IPS DF 6.9 (cell line): ENCODE results near the gene SUSD4.

Experiments used
- DNase-seq: peaks from one replicate; pipeline ENCODE4 v3.0.0-alpha.2; 2013; ENCODE audit warnings: low read depth, low spot score
- H3K27ac ChIP-seq: one replicate; pipeline ENCODE4 v1.5.1; 2013; ENCODE audit warnings: low read length, control low read depth
- H3K27me3 ChIP-seq: 2 replicates; pipeline ENCODE4 v1.6.1; 2013; ENCODE audit warnings: mild to moderate bottlenecking, low read length; ENCODE audit not compliant: control insufficient read depth, insufficient read depth
- H3K36me3 ChIP-seq: 2 replicates; pipeline ENCODE4 v1.6.1; 2013; ENCODE audit warnings: low read length; ENCODE audit not compliant: control insufficient read depth, insufficient read depth
- H3K4me1 ChIP-seq: 2 replicates; pipeline ENCODE4 v1.6.1; 2013; ENCODE audit warnings: low read length; ENCODE audit not compliant: control insufficient read depth, insufficient read depth
- H3K4me3 ChIP-seq: 2 replicates; pipeline ENCODE4 v1.5.1; 2013; ENCODE audit warnings: mild to moderate bottlenecking, low read length
- H3K9me3 ChIP-seq: 2 replicates; pipeline ENCODE4 v1.6.1; 2013; ENCODE audit warnings: low read length, inconsistent platforms; ENCODE audit not compliant: control insufficient read depth, insufficient read depth
- WGBS: extraction: QIAGEN DNeasy Blood & Tissue Kit; methylation state at CpG from one replicate; pipeline ENCODE4 v1.1.7; 2013; ENCODE audit warnings: mixed read lengths, missing lambda C conversion rate; ENCODE audit not compliant: insufficient read length, insufficient coverage; 5-methylcytosine and 5-hydroxymethylcytosine counted together

The SUSD4 gene

DNA sequence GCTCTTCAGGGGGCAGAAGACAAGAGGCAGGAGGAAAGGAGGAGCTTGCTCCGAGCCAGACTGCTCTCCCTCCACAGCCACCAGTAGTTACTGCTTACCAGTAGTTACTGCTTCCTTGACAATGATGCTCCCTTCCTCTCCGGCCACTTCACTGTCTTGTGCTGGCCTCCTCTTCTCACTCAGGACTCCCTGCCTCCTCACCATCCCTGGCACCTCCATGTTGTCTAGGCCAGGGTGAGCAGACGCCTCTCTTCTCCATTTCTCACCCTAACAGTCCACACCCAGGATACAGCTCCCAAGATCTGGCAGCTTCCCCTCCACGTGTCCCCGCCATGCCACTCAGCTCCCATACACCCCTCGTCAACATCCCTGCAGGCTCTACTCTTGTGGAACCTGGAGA, 138.5 kb downstream of the SUSD4 start:
- no peak for DNase-seq
- Histone ChIP-seq H3K36me3 (no peaks in the 10 kb centered on the region), H3K9me3 (no peaks in the 10 kb centered on the region), H3K4me3 (no peak overlapping the region), H3K4me1 (no peaks in the 10 kb centered on the region), H3K27me3 (no peaks in the 10 kb centered on the region), H3K27ac (no peak overlapping the region)
- WGBS: no CpG with 5 or more reads among the region's 6 CpGs

DNA sequence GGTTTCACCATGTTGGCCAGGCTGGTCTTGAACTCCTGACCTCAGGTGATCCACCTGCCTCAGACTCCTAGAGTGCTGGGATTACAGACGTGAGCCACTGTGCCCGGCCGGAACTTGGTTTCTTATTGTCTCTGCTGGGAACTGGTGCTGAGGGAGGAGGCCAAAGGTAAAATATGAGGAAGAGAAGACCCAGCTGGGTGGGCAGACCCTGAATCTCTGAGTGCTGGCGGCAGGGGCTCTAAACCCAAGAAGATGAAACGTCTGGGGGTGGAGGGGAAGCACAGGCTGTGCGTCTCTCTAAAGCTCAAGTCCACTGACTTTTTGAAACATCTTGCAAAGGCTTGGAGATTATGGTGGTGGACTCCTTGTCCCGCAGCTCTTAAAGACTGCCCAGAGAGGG, 138.9 kb downstream of the SUSD4 start:
- Histone ChIP-seq H3K27me3 (no peaks in the 10 kb centered on the region), H3K4me3 (no peak overlapping the region), H3K27ac (no peak overlapping the region), H3K4me1 (no peaks in the 10 kb centered on the region), H3K36me3 (no peaks in the 10 kb centered on the region), H3K9me3 (no peaks in the 10 kb centered on the region)
- no CpG with 5 or more reads among the region's 7 CpGs for WGBS
- DNase-seq: no peak

DNA sequence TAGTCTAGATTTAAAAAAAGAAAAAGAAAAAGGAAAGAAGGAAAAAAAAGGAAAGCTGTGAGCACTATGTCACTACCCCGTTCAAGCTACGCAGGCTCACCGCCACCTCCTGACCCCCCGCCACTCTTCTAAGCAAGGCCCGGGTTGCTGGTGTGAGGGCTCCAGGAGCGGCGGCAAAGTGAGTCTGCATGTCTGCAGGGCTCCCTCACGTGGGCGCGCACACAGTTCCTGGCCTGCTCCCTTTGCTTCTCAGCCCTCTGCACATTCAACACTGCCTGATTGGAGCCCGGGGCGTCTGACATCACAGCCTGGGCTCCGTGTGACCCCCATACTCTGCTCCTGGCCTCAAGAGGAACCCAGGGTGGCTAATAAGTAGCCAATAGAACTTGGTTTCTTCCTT, 139.5 kb downstream of the SUSD4 start:
- no CpG with 5 or more reads among the region's 13 CpGs for WGBS
- Histone ChIP-seq H3K4me1 (no peaks in the 10 kb centered on the region), H3K27me3 (no peaks in the 10 kb centered on the region), H3K36me3 (no peaks in the 10 kb centered on the region), H3K27ac (no peak overlapping the region), H3K9me3 (no peaks in the 10 kb centered on the region), H3K4me3 (no peak overlapping the region)
- DNase-seq: no peak

DNA sequence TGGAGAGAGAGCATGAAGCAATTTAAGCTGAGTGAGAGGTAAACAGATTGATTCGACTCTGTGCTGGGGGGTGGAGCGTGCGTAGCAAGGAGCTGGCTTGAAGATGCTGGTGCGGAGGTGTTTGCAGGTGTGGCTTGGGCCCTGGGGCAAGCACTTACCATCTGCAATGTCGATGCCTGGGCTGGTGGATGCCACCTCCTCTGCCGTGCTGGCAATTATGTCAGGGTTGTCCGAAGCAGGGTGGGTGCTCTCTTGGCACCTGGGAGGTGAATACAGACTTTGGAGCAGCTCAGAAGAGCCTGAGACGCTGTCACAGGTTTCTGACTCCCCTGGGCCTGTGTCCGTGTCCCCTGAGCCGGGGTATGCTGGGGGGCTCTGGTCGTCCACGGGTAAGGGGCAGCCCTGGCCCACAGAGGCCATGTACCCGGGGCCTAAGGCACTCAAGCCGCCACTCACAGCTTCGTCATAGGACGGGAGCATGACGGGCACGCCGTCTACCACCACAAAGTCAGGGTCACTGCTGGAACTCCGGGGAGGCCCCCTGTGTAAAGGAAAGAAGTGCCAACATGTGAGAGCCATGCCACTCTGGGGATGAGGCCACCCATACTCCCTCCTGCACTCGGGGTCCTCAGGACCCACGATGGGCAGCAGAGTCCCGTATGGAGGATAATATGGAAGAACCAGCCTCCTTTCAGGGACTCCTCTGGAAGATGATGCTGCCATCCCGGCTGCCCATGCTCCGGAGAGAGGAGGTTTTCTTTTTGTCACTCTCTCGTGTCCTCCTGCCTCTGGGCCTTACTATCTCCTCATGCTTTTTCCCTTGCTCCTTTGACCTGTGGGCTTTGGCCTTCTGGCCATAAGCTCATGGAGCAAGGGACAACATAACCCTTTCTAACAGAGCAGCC, 140.6 kb downstream of the SUSD4 start:
- DNase-seq: no peak
- Histone ChIP-seq H3K9me3 (no peaks in the 10 kb centered on the region), H3K4me3 (no peak overlapping the region), H3K27ac (no peak overlapping the region), H3K36me3 (no peaks in the 10 kb centered on the region), H3K4me1 (no peaks in the 10 kb centered on the region), H3K27me3 (no peaks in the 10 kb centered on the region)
- no CpG with 5 or more reads among the region's 26 CpGs for whole genome bisulfite sequencing

DNA sequence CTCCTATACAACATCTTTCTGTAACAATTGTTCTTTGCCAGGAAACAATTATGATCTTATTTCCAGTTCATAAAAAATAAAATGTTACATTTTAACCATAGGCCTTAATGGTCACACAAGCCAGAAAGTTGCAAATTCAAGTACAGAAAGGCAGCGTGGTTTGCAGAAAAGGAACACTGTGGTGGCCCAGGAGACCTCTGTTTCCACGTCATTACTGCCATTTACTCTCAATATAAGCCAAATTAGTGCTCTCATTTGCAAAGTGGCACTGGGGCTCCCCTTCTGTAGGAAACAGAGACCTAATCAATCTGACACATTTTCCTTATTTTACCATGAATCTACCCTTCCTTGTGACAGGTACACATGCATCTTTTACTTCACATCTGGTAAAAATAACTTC, 141.6 kb downstream of the SUSD4 start:
- Histone ChIP-seq H3K27me3 (no peaks in the 10 kb centered on the region), H3K27ac (no peak overlapping the region), H3K36me3 (no peaks in the 10 kb centered on the region), H3K9me3 (no peaks in the 10 kb centered on the region), H3K4me3 (no peak overlapping the region), H3K4me1 (no peaks in the 10 kb centered on the region)
- DNase-seq: no peak
- WGBS: no CpG with 5 or more reads among the region's 2 CpGs

DNA sequence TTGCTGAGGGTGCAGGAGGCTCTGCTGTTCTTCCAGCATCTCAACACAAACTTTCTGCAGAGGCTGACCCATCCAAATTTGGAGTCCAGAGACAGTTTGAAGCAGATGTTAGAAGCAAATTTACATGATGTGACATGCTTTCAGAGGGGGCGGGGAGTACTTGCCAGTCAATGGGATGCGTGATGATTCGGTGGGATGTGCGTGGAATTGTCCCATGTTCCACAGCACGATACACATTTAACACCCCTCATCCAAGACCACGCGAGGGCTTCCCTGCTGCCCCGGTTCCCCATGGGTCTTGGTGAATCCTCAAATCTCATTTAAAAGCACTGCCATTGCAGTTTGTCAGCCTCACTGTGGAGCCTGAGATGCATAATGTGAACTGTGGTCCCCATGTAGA, 142.3 kb downstream of the SUSD4 start:
- WGBS: no CpG with 5 or more reads among the region's 8 CpGs
- H3K4me1 ChIP-seq: no peaks in the 10 kb centered on the region

DNA sequence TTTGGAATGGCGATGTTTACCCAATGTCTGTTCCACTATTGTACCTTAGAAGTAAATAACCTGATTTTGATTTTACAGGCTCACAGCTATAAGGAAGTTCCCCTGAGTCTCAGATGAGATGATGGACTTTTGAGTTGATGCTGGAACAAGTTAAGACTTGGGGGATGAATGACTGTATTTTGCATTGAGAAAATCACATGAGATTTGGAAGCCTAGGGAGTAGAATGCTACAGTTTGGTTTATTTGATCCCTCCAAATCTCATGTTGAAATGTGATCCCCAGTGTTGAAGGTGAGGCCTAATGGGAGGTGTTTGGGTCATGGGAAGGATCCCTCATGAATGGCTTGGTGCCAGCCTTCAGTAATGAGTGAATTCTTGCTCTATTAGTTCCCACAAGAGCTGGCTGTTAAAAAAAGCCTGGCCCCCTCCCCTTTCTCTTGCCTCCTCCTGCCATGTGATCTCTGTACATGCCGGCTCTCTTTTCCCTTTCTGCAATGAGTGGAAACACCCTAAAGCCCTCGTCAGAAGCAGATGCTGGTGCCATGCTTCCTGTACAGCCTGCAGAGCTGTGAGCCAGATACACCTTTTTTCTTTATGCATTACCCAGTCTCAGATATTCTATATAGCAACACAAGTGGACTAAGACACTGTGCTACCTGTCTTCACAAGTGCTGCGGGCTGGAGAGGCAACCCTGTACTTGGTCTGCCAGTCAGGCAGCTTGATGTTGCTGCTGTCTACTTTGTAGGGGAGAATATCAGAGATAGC, 143.9 kb downstream of the SUSD4 start:
- no peak for DNase-seq
- Histone ChIP-seq H3K27ac (no peak overlapping the region), H3K4me1 (no peaks in the 10 kb centered on the region), H3K27me3 (no peaks in the 10 kb centered on the region), H3K36me3 (no peaks in the 10 kb centered on the region), H3K9me3 (no peaks in the 10 kb centered on the region), H3K4me3 (no peak overlapping the region)
- WGBS: no CpG with 5 or more reads among the region's 4 CpGs

More for the DNA sequence above, 142.3 kb downstream of the SUSD4 start:
- H3K9me3 ChIP-seq: no peaks in the 10 kb centered on the region
- no peak overlapping the region for H3K27ac ChIP-seq
- no peaks in the 10 kb centered on the region for H3K36me3 ChIP-seq
- H3K27me3 ChIP-seq: no peaks in the 10 kb centered on the region
- DNase-seq: no peak
- no peak overlapping the region for H3K4me3 ChIP-seq

DNA sequence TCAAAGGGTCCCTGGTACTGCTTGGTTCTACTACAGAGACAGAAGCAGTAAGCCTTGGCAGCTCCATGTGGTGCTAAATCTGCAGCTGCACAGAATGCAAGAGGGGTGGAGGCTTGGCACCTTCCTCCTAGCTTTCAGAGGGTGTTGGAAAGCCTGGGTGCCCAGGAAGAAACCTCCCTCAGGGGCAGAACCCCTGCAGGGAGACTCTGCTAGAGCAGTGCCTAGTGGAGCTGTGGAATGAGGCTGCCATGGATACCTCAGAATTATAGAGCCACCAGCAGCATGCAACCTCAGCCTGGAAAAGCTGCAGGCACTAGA, 144.7 kb downstream of the SUSD4 start:
- H3K36me3 ChIP-seq: no peaks in the 10 kb centered on the region
- H3K9me3 ChIP-seq: no peaks in the 10 kb centered on the region
- no peak for DNase-seq

DNA sequence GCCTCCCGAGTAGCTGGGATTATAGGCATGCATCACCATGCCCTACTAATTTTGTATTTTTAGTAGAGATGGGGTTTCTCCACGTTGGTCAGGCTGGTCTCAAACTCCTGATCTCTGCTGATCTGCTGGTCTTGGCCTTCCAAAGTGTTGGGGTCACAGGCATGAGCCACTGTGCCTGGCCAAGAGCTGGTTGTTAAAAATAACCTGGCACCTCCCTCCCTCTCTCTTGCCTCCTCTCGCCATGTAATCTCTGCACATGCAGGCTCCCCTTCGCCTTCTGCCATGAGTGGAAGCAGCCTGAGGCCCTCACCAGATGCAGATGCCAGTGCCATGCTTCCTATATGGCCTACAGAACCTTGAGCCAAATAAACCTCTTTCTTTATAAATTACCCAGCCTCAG, 146.2 kb downstream of the SUSD4 start:
- H3K4me1 ChIP-seq: no peaks in the 10 kb centered on the region

More for the DNA sequence above, 144.7 kb downstream of the SUSD4 start:
- no peak overlapping the region for H3K27ac ChIP-seq
- no peaks in the 10 kb centered on the region for H3K4me1 ChIP-seq
- no peaks in the 10 kb centered on the region for H3K27me3 ChIP-seq
- no peak overlapping the region for H3K4me3 ChIP-seq

DNA sequence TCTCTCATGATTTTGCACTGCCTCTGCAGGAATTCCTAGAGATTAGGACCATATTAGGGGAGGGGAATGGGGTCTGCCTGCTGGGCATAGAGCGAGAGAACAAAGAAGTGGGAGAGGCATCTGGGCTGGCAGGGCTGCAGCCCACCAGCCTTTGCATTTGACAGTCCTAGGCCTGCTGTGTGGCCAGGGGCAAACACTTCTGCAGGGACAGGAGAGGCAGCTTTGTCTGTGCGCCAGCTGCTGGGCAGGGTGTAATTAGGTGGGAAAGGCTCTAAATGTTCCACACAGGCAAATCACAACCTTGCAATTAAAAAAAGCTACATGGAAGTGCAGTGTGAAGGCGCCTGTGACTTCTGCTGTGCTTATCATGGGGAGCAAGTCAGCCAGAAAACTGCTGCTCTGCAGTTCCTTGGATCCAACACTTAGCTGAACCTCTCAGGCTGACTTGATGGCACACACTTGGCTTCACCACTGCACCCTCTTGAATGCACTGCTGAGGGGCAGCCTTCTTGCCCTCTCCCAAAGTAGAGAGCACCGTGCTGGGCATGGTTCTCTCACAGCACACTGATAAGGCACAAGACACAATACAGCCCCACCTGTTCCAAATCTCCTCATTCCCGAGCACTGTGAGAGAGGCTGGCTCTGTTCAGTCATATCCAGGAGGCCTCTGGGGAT, 147.3 kb downstream of the SUSD4 start:
- Histone ChIP-seq H3K9me3 (no peaks in the 10 kb centered on the region), H3K27ac (no peak overlapping the region), H3K36me3 (no peaks in the 10 kb centered on the region), H3K4me3 (no peak overlapping the region), H3K4me1 (no peaks in the 10 kb centered on the region), H3K27me3 (no peaks in the 10 kb centered on the region)
- no peak for DNase-seq
- WGBS: no CpG with 5 or more reads among the region's 5 CpGs

More for the DNA sequence above, 146.2 kb downstream of the SUSD4 start:
- no peak for DNase-seq
- H3K27me3 ChIP-seq: no peaks in the 10 kb centered on the region
- H3K9me3 ChIP-seq: no peaks in the 10 kb centered on the region
- no peak overlapping the region for H3K4me3 ChIP-seq
- H3K27ac ChIP-seq: no peak overlapping the region
- WGBS: no CpG with 5 or more reads among the region's 4 CpGs
- no peaks in the 10 kb centered on the region for H3K36me3 ChIP-seq
